Sigmoid colon (tissue), 7 donors: ENCODE data around the gene CDH1. TPM values are rescaled to one million over a fixed set of nuclear protein-coding genes. Genes with fewer than 3 reads are reported as not detected.
A peak's percentile ranks its signal among the peaks of the same experiment; 100 is the strongest.
"Not testable (repeated sequence)": the region's sequence is repeated elsewhere in the genome, so short reads cannot be mapped to it uniquely, and the experiment has no call there.

ENCODE experiments used
- DNase-seq: peaks from one replicate; pipeline ENCODE4 v3.0.0-alpha.2; 2019
- H3K27ac ChIP-seq, 4 donors: fragments of 200-600 bp; sonication (generic); one replicate each; pipeline ENCODE4 v1.5.1; 2016 to 2019; ENCODE audit warnings: mild to moderate bottlenecking in 1 of 4
- H3K27me3 ChIP-seq, 3 donors: fragments of 200-600 bp; sonication (generic); one replicate each; pipeline ENCODE4 v1.5.1; 2019; ENCODE audit warnings: mild to moderate bottlenecking in 1 of 3
- H3K36me3 ChIP-seq, 4 donors: fragments of 200-600 bp; sonication (generic); one replicate each; pipeline ENCODE4 v1.5.1; 2016 to 2019
- H3K4me1 ChIP-seq, 4 donors: fragments of 200-600 bp; sonication (generic); one replicate each; pipeline ENCODE4 v1.5.1; 2017 to 2019
- H3K4me3 ChIP-seq, 4 donors: fragments of 200-600 bp; sonication (generic); one replicate each; pipeline ENCODE4 v1.5.1; 2017 to 2019; ENCODE audit warnings: mild to moderate bottlenecking in 2 of 4, moderate library complexity in 1 of 4
- H3K9me3 ChIP-seq, 4 donors: fragments of 200-600 bp in 3 of 4; sonication (generic) in 3 of 4; one replicate each; pipeline versions ENCODE4 v1.5.1 to v1.6.1; 2013 to 2019
- EP300 ChIP-seq, 4 donors: sonication (generic); formaldehyde crosslinking; IDR thresholded peaks; one replicate each; pipeline ENCODE4 v1.6.1; 2017; ENCODE audit warnings: antibody characterized with exemption in 4 of 4
- POLR2A ChIP-seq, 2 donors: fragments of 450-650 bp; IDR thresholded peaks; one replicate each; pipeline ENCODE4 v1.6.1; 2016; ENCODE audit warnings: antibody characterized with exemption in 2 of 2, mild to moderate bottlenecking in 2 of 2, moderate library complexity in 2 of 2
- POLR2AphosphoS5 ChIP-seq, 4 donors: sonication (generic); formaldehyde crosslinking; IDR thresholded peaks; one replicate each; pipeline ENCODE4 v1.6.1; 2017; ENCODE audit warnings: antibody characterized with exemption in 4 of 4
- WGBS, 2 donors: extraction: QIAGEN DNeasy Blood & Tissue Kit; methylation state at CpG; one replicate each; pipeline ENCODE4 v1.1.7; 2013; 5-methylcytosine and 5-hydroxymethylcytosine counted together
- intact Hi-C: fragments of 100-400 bp; cut with DNase I; formaldehyde crosslinking; loops from one replicate; pipeline ENCODE4 v1.15.1; 2023
- polyA plus RNA-seq, 3 donors: library from polyadenylated mRNA; stranded (reverse); fragments of 200-250 nt; gene quantifications; one replicate each; pipeline ENCODE4 v1.2.3, GENCODE V29; 2013
- total RNA-seq, 4 donors: library from RNA; depleted of rRNA; stranded (reverse); fragments of >200 nt; gene quantifications; one replicate each; pipeline ENCODE4 v1.1.0, GENCODE V29; 2016
- TF ChIP-seq, protein P1 (sequence below), 4 experiments: fragments of 450-650 bp in 3 of 4; fragments of 200-600 bp in 1 of 4; IDR thresholded peaks; one replicate each; pipeline ENCODE4 v1.5.1; 2016 to 2019; ENCODE audit warnings: antibody characterized with exemption in 4 of 4, mild to moderate bottlenecking in 3 of 4, moderate library complexity in 2 of 4
- donor health status: healthy with polysubstance abuse.
- donor health status: Bipolar disorder and iron deficiency.
- donor health status: healthy.

Gene CDH1
- total and polyA plus RNA-seq, 7 donors: 0.14 to 163 (median 15.4) TPM; not detected in 1

DNA sequence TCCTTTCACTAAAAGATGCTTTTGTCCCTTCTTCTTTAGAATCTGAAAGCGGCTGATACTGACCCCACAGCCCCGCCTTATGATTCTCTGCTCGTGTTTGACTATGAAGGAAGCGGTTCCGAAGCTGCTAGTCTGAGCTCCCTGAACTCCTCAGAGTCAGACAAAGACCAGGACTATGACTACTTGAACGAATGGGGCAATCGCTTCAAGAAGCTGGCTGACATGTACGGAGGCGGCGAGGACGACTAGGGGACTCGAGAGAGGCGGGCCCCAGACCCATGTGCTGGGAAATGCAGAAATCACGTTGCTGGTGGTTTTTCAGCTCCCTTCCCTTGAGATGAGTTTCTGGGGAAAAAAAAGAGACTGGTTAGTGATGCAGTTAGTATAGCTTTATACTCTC lies 96.2 kb downstream of the CDH1 start:
- H3K36me3 ChIP-seq: no peaks in the 10 kb centered on the region
- no peak overlapping the region for H3K27ac ChIP-seq
- H3K4me1 ChIP-seq: peaks cover 0 to 13% (median 8%) of the 10 kb centered on the region in 4 donors
- no peak overlapping the region for H3K4me3 ChIP-seq
- intact Hi-C loops: no loop called here
- 86 to 93% methylated on average over 14 of the region's 14 CpGs for WGBS, 2 donors
- H3K27me3 ChIP-seq: no peaks in the 10 kb centered on the region
- TF ChIP-seq POLR2A (IDR thresholded peaks at IDR 0.05) (no peak), EP300 (IDR thresholded peaks at IDR 0.05) (no peak), POLR2AphosphoS5 (IDR thresholded peaks at IDR 0.05) (no peak)
- TF ChIP-seq, protein P1, sequence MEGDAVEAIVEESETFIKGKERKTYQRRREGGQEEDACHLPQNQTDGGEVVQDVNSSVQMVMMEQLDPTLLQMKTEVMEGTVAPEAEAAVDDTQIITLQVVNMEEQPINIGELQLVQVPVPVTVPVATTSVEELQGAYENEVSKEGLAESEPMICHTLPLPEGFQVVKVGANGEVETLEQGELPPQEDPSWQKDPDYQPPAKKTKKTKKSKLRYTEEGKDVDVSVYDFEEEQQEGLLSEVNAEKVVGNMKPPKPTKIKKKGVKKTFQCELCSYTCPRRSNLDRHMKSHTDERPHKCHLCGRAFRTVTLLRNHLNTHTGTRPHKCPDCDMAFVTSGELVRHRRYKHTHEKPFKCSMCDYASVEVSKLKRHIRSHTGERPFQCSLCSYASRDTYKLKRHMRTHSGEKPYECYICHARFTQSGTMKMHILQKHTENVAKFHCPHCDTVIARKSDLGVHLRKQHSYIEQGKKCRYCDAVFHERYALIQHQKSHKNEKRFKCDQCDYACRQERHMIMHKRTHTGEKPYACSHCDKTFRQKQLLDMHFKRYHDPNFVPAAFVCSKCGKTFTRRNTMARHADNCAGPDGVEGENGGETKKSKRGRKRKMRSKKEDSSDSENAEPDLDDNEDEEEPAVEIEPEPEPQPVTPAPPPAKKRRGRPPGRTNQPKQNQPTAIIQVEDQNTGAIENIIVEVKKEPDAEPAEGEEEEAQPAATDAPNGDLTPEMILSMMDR (IDR thresholded peaks at IDR 0.05): no peak
- no peaks in the 10 kb centered on the region for H3K9me3 ChIP-seq
- no peak for DNase-seq

DNA sequence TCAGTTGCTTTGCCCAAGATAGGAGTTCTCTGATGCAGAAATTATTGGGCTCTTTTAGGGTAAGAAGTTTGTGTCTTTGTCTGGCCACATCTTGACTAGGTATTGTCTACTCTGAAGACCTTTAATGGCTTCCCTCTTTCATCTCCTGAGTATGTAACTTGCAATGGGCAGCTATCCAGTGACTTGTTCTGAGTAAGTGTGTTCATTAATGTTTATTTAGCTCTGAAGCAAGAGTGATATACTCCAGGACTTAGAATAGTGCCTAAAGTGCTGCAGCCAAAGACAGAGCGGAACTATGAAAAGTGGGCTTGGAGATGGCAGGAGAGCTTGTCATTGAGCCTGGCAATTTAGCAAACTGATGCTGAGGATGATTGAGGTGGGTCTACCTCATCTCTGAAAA lies 97.5 kb downstream of the CDH1 start:
- 96 to 100% methylated on average over 1 of the region's 1 CpG for WGBS, 2 donors
- Histone ChIP-seq H3K36me3 (no peaks in the 10 kb centered on the region), H3K9me3 (no peaks in the 10 kb centered on the region), H3K4me1 (peaks cover 0 to 19% (median 12%) of the 10 kb centered on the region in 4 donors), H3K27ac (peak overlapping the region in 1 of 4 donors; percentile 21), H3K4me3 (no peak overlapping the region), H3K27me3 (no peaks in the 10 kb centered on the region)
- intact Hi-C loops: no loop called here
- no peak for DNase-seq
- TF ChIP-seq POLR2A (IDR thresholded peaks at IDR 0.05): no peak
- peak; percentile 53 to 69 (median 63) for TF ChIP-seq POLR2AphosphoS5 (IDR thresholded peaks at IDR 0.05)

DNA sequence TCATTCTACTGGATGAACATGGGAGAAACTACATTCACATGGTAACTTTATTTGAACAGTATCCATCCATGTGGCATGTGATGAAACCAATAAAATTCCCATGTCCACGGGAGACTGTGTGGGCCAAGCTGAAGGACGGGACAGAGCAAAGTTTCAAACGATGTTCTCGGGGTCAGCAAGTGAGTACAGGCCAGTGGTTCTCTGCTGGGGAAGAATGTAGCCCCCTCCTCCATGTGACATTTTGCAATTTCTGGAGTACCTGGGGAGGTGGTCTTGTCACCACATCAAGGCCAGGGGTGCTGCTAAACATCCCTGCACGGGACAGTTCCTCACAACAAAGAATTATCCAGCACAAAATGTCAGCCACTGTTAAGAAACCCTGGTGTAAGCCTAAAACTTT lies 98.9 kb downstream of the CDH1 start:
- WGBS, 2 donors: 83 to 86% methylated on average over 5 of the region's 5 CpGs
- H3K27me3 ChIP-seq: no peaks in the 10 kb centered on the region
- H3K4me3 ChIP-seq: no peak overlapping the region
- no peaks in the 10 kb centered on the region for H3K9me3 ChIP-seq
- H3K27ac ChIP-seq: no peak overlapping the region
- TF ChIP-seq, protein P1 (IDR thresholded peaks at IDR 0.05): no peak
- TF ChIP-seq POLR2A (IDR thresholded peaks at IDR 0.05): no peak
- no peak for TF ChIP-seq POLR2AphosphoS5 (IDR thresholded peaks at IDR 0.05)
- peaks cover 0 to 27% (median 21%) of the 10 kb centered on the region in 4 donors for H3K4me1 ChIP-seq
- H3K36me3 ChIP-seq: no peaks in the 10 kb centered on the region
- no peak for DNase-seq
- intact Hi-C loops: no loop called here

DNA sequence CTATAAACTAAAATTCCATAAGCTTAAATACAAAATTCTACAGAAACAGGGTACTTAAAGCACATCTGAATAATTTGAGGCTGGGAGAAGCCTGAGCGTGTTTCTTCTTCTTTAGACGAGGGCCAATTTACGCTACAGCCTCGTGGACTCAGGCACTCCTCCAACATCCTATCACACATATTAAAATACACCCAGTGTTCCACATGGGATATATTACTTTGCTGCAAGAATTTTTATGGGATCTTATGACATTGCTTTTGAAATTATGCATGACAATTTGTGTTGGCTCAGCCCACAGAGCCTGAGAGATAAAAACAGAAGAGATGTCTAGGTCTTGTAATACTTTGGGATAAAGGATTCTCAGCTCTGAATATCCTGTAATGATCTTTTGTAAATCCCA lies 102.7 kb downstream of the CDH1 start:
- no peak overlapping the region for H3K4me3 ChIP-seq
- H3K27me3 ChIP-seq: no peaks in the 10 kb centered on the region
- peaks cover 0 to 31% (median 21%) of the 10 kb centered on the region in 4 donors for H3K4me1 ChIP-seq
- no peaks in the 10 kb centered on the region for H3K9me3 ChIP-seq
- 23 to 49% methylated on average over 4 of the region's 4 CpGs for WGBS, 2 donors
- peak; percentile 74 for DNase-seq
- peak overlapping the region in 2 of 4 donors; percentile 54 to 62 for H3K27ac ChIP-seq
- intact Hi-C loops: loop anchor here (5.0 to 10.0 kb wide), 2 partner anchors 135 to 313 kb away; no protein-coding TSS in a partner anchor
- TF ChIP-seq EP300 (IDR thresholded peaks at IDR 0.05) (peak in 3 of 4 donors; percentile 55 to 74 (median 62)), POLR2A (IDR thresholded peaks at IDR 0.05) (no peak), POLR2AphosphoS5 (IDR thresholded peaks at IDR 0.05) (peak; percentile 73 to 88 (median 84))
- TF ChIP-seq, protein P1 (IDR thresholded peaks at IDR 0.05): no peak
- no peaks in the 10 kb centered on the region for H3K36me3 ChIP-seq

DNA sequence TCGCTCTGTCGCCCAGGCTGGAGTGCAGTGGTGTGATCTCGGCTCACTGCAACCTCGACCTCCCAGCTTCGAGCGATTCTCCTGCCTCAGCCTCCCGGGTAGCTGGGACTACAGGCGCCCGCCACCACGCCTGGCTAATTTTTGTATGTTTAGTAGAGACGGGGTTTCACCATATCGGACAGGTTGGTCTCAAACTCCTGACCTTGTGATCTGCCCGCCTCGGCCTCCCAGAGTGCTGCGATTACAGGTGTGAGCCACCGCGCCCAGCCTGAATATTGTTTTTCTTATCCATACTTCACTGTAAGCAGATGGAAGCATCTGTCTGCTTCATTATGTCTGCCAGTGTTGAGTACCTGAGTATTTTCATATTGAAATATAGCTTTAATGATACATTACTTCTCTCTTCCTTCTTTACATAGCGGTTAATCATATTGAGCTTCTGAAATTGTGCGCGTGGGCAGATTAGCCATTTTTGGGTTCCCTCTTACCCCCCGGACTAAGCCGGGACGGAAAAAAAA lies 105.9 kb downstream of the CDH1 start:
- H3K27ac ChIP-seq: peak overlapping the region; percentile 84 to 94 (median 90)
- WGBS, 2 donors: 38 to 53% methylated on average over 23 of the region's 23 CpGs
- H3K4me1 ChIP-seq: peaks cover 0 to 35% (median 23%) of the 10 kb centered on the region in 4 donors
- peak overlapping the region; percentile 73 to 93 (median 90) for H3K4me3 ChIP-seq
- not testable (repeated sequence) for H3K36me3 ChIP-seq, H3K9me3 ChIP-seq, H3K27me3 ChIP-seq, DNase-seq
- intact Hi-C loops: loop anchor here (5.0 to 10.0 kb wide), 2 partner anchors 138 to 316 kb away; no protein-coding TSS in a partner anchor
